ENCODE data around the gene FBLIM1.
"Not testable (repeated sequence)": the region's sequence is repeated elsewhere in the genome, so short reads cannot be mapped to it uniquely, and the experiment has no call there.

Gene FBLIM1

DNA sequence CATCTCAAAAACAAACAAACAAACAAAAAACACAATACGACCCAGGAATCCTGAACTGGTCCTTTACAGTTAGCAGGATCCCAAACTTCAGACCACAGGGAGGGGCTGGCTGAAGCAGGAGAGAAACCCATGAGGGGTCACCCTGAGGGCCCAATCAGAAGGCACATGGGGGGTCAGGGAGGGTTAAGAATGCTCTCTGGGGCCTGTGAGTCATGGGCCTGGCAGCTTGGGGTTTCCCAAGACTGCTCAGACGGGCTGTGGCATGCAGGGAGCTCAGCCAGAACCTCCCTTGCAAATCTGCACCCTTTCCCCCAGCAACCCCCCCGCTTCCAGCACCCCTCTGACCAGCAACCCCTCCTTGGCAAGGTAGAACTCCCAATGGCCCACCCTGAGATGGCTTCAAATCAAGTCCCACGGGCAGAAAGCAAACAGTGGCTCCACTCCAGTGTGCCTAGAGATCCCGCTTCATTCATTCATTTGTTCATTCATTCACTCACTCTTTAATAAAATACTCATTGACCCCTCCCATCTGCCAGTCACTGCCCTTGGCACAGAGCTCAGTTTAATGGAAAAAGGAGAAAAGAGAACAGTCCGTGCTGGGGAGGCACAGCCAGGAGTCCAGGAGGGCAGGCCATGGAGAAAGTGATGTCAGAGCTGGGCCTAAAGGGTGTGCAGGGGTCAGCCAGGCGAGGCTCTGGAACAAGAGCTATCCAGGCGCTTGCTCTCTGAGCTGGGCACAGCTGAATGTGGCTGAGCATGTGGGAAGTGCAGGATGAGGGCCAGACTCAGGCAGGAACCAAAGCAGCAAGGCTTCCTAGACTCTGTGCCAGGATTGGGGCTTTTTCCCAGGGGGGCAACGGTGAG lies 40.6 kb downstream of the FBLIM1 start:
- DNase-seq (ENCODE audit: low read depth): peak; percentile 96
- TF ChIP-seq CTCF (conservative IDR thresholded peaks at IDR 0.05; ENCODE audit: control insufficient read depth, insufficient read depth, low read depth, low read length): no peak
- no peak overlapping the region for H3K4me3 ChIP-seq (ENCODE audit: control insufficient read depth, low read depth, low read length)

GRCh38 chr1:15799928-15800835 lies 41.6 kb downstream of the FBLIM1 start:
- DNase-seq (ENCODE audit: low read depth): peak; percentile 68
- no peak overlapping the region for H3K4me3 ChIP-seq (ENCODE audit: control insufficient read depth, low read depth, low read length)
- TF ChIP-seq CTCF (conservative IDR thresholded peaks at IDR 0.05; ENCODE audit: control insufficient read depth, insufficient read depth, low read depth, low read length): no peak

GRCh38 chr1:15802234-15802965 lies 43.8 kb downstream of the FBLIM1 start:
- no peak for DNase-seq (ENCODE audit: low read depth)
- no peak overlapping the region for H3K4me3 ChIP-seq (ENCODE audit: control insufficient read depth, low read depth, low read length)
- TF ChIP-seq CTCF (conservative IDR thresholded peaks at IDR 0.05; ENCODE audit: control insufficient read depth, insufficient read depth, low read depth, low read length): no peak

DNA sequence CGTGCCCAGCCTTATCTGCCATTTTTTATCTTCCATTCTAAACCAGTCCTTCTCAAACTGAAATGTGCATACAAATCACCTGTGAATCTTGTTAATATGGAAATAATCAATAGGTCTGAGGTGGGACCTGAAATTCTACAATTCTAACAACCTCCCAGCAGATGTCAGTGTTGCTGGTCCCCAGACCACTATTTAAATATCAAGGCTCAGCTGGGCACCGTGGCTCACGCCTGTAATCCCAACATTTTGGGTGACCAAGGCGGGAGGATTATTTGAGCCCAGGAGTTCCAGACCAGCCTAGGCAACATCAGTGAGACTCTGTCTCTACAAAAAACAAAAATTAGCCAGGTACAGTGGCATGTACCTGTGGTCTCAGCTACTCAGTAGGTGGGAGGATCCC lies 44.8 kb downstream of the FBLIM1 start:
- TF ChIP-seq CTCF (conservative IDR thresholded peaks at IDR 0.05; ENCODE audit: control insufficient read depth, insufficient read depth, low read depth, low read length): peak; percentile 44
- peak; percentile 44 for DNase-seq (ENCODE audit: low read depth)
- H3K4me3 ChIP-seq (ENCODE audit: control insufficient read depth, low read depth, low read length): no peak overlapping the region

- DNase-seq (ENCODE audit: low read depth): no peak
- H3K4me3 ChIP-seq (ENCODE audit: control insufficient read depth, low read depth, low read length): no peak overlapping the region
- no peak for TF ChIP-seq CTCF (conservative IDR thresholded peaks at IDR 0.05; ENCODE audit: control insufficient read depth, insufficient read depth, low read depth, low read length)
These were observed 45.5 kb downstream of the FBLIM1 start for GRCh38 chr1:15804060-15804459.

DNA sequence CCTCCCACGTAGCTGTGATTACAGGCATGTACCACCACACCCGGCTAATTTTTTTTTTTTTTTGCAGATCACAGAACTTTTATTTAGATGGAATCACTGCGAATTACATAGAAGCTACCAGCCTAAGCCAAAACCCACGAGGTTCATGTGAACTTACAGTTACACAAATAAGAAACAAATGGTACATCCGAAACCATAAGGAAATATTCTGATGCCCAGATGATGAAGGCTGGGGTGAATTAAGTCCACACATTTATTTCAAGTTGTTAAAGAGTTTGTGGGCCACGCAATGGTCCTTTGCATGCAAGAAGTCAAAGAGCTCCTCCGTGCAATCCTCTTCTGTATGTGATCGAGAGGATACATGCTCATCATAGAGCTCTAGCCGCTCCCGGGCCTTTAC lies 48.5 kb downstream of the FBLIM1 start:
- no peak for DNase-seq (ENCODE audit: low read depth)
- TF ChIP-seq CTCF (conservative IDR thresholded peaks at IDR 0.05; ENCODE audit: control insufficient read depth, insufficient read depth, low read depth, low read length): no peak
- no peak overlapping the region for H3K4me3 ChIP-seq (ENCODE audit: control insufficient read depth, low read depth, low read length)

DNA sequence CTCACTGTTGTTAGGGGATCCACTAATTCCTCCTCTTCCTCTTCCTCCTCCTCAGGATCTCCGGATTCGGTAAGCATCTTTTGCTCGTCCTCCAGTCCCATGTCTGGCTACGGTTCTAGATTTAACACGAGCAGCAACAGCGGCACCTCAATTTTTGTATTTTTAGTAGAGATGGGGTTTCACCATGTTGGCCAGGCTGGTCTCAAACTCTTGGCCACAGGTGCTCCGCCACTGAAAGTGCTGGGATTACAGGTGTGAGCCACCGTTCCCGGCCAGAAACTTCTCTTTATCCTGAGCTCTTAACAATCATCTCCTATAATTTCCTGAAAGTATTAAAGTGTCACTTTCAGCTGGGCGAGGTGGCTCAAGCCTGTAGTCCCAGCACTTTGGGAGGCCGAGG lies 49.0 kb downstream of the FBLIM1 start, which contains the start of gene UQCRHL:
Gene UQCRHL (minus strand): TSS at position 101 of the 400 bp plus-strand sequence. CDS start 0 bp downstream, at position 101.
- not testable (repeated sequence) for DNase-seq (ENCODE audit: low read depth); H3K4me3 ChIP-seq (ENCODE audit: control insufficient read depth, low read depth, low read length)

Measured in fibroblast of mammary gland (primary cell).